A673 (cell line): ENCODE data around the gene SPINK4. TPM values are rescaled to one million over a fixed set of nuclear protein-coding genes. Genes with fewer than 3 reads are reported as not detected.

Experiments
- BruUV-seq: library from RNA; stranded (reverse); fragments of 400-500 nt; replicated peaks from 2 replicates; lab custom pipeline; 2021; lab: Mats Ljungman, UMichigan
- CTCF ChIA-PET: fragments of 300-600 bp; sonication (Branson Sonifier 250); formaldehyde crosslinking; loops from one replicate; lab custom pipeline; 2022; ENCODE audit warnings: antibody characterized with exemption; lab: Charles Lee
- POLR2A ChIA-PET: fragments of 300-600 bp; sonication (Branson Sonifier 250); formaldehyde crosslinking; loops from one replicate; lab custom pipeline; 2022; ENCODE audit warnings: antibody characterized with exemption; ENCODE audit not compliant: low non-redundant PET; lab: Charles Lee
- DNase-seq: peaks from one replicate; pipeline ENCODE4 v3.0.0-alpha.2; 2015; ENCODE audit warnings: low spot score
- H3K27ac ChIP-seq: fragments of 200-600 bp; sonication (generic); 2 replicates; pipeline ENCODE4 v1.5.1; 2016; ENCODE audit warnings: mixed run types, low read depth, mild to moderate bottlenecking, mixed read lengths, antibody characterized with exemption, low read length; ENCODE audit not compliant: poor library complexity, severe bottlenecking
- H3K27me3 ChIP-seq: fragments of 200-600 bp; sonication (generic); replicated peaks from 2 replicates; pipeline ENCODE4 v1.6.1; 2017; ENCODE audit warnings: mixed run types, low read depth, mild to moderate bottlenecking, mixed read lengths, antibody characterized with exemption, low read length; ENCODE audit not compliant: insufficient read depth, poor library complexity
- H3K36me3 ChIP-seq: fragments of 200-600 bp; sonication (generic); 2 replicates; pipeline ENCODE4 v1.6.1; 2016; ENCODE audit warnings: mixed run types, mild to moderate bottlenecking, mixed read lengths, antibody characterized with exemption, low read length; ENCODE audit not compliant: insufficient read depth, poor library complexity, severe bottlenecking
- H3K4me1 ChIP-seq: fragments of 200-600 bp; sonication (generic); 2 replicates; pipeline ENCODE4 v1.6.1; 2017; ENCODE audit warnings: mixed run types, mild to moderate bottlenecking, mixed read lengths, antibody characterized with exemption, low read length; ENCODE audit not compliant: insufficient read depth, poor library complexity, severe bottlenecking
- H3K4me3 ChIP-seq: fragments of 200-600 bp; sonication (generic); 2 replicates; pipeline ENCODE4 v1.5.1; 2016; ENCODE audit warnings: low read depth, mixed run types, mild to moderate bottlenecking, mixed read lengths, low read length; ENCODE audit not compliant: poor library complexity, severe bottlenecking
- H3K9me3 ChIP-seq: fragments of 200-600 bp; sonication (generic); 2 replicates; pipeline ENCODE4 v1.6.1; 2016; ENCODE audit warnings: mixed run types, low read depth, mild to moderate bottlenecking, mixed read lengths, antibody characterized with exemption, low read length; ENCODE audit not compliant: poor library complexity, severe bottlenecking
- EZH2 ChIP-seq: fragments of 200-600 bp; sonication (generic); IDR thresholded peaks from 2 replicates; pipeline ENCODE4 v1.6.1; 2017; ENCODE audit warnings: borderline replicate concordance, low read depth, mild to moderate bottlenecking, mixed read lengths, antibody characterized with exemption, low read length; ENCODE audit not compliant: poor library complexity, severe bottlenecking
- intact Hi-C: fragments of 100-400 bp; cut with micrococcal nuclease; formaldehyde crosslinking; loops from one replicate; pipeline ENCODE4 v1.10.0; 2022; ENCODE audit not compliant: unreplicated experiment
- total RNA-seq: library from RNA; stranded (reverse); gene quantifications from 2 replicates; pipeline ENCODE4 v1.2.3, GENCODE V29; 2021
- TF ChIP-seq, protein P1 (sequence below): fragments of 300-800, 200-600 bp; sonication (generic); conservative IDR thresholded peaks from 2 replicates; pipeline ENCODE4 v1.5.1; 2017; ENCODE audit warnings: low read depth, mild to moderate bottlenecking, antibody characterized with exemption, low read length, moderate library complexity, mixed read lengths

SPINK4 gene
- total RNA-seq, 1 experiment from 2014 or later: not detected

DNA sequence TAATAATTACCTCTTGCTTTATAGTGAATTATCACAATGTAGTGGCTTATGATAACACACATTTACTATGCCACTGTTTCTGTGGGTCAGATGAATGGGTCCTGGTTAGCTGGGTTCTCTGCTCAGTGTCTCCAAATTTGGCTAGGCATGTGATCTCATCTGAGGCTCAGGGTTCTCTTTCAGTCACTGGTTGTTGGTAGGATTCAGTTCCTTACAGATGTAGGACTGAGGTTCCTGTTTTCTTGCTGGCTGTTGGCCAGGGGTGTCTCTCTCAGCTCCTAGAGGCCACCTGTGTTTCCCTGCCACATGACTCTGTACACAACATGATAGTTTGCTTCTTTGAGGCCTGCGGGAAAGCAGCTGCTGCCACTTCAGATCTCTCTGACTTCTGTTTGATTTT, 57.5 kb downstream of the SPINK4 start:
- no peaks in the 10 kb centered on the region for H3K27me3 ChIP-seq
- TF ChIP-seq, protein P1, sequence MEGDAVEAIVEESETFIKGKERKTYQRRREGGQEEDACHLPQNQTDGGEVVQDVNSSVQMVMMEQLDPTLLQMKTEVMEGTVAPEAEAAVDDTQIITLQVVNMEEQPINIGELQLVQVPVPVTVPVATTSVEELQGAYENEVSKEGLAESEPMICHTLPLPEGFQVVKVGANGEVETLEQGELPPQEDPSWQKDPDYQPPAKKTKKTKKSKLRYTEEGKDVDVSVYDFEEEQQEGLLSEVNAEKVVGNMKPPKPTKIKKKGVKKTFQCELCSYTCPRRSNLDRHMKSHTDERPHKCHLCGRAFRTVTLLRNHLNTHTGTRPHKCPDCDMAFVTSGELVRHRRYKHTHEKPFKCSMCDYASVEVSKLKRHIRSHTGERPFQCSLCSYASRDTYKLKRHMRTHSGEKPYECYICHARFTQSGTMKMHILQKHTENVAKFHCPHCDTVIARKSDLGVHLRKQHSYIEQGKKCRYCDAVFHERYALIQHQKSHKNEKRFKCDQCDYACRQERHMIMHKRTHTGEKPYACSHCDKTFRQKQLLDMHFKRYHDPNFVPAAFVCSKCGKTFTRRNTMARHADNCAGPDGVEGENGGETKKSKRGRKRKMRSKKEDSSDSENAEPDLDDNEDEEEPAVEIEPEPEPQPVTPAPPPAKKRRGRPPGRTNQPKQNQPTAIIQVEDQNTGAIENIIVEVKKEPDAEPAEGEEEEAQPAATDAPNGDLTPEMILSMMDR: no peak
- TF ChIP-seq EZH2: no peak
- no TSS peak for BruUV-seq
- intact Hi-C loops: no loop called here
- ChIA-PET POLR2A (no interaction called here), CTCF (no interaction called here)
- H3K4me3 ChIP-seq: no peak overlapping the region
- no peak for DNase-seq
- peaks cover 76% of the 10 kb centered on the region for H3K36me3 ChIP-seq
- peaks cover 4% of the 10 kb centered on the region for H3K4me1 ChIP-seq
- H3K27ac ChIP-seq: no peak overlapping the region
- no peaks in the 10 kb centered on the region for H3K9me3 ChIP-seq

Other genes starting within 250 kb of the SPINK4 start
- gene APTX, start 238.5 kb upstream of the SPINK4 start, total RNA-seq: 48.5 and 51.6 TPM in 2 replicates
- gene DNAJA1, start 214.9 kb upstream of the SPINK4 start, total RNA-seq: 296 and 373 TPM in 2 replicates
- gene SMU1, start 163.5 kb upstream of the SPINK4 start, total RNA-seq: 30.6 and 31.2 TPM in 2 replicates
- gene B4GALT1, start 72.8 kb upstream of the SPINK4 start, total RNA-seq: 31.0 and 32.0 TPM in 2 replicates
- 48.4 and 52.7 TPM in 2 replicates for gene BAG1, start 24.5 kb downstream of the SPINK4 start, total RNA-seq
- 74.4 and 74.6 TPM in 2 replicates for gene CHMP5, start 24.9 kb downstream of the SPINK4 start, total RNA-seq
- 36.3 and 40.0 TPM in 2 replicates for gene NFX1, start 50.3 kb downstream of the SPINK4 start, total RNA-seq
- gene AQP7, start 162.4 kb downstream of the SPINK4 start, total RNA-seq: not detected in 2 replicates
- gene AQP3, start 207.4 kb downstream of the SPINK4 start, total RNA-seq: 0.37 and 0.43 TPM in 2 replicates
- 36.3 and 49.6 TPM in 2 replicates for gene NOL6, start 233.8 kb downstream of the SPINK4 start, total RNA-seq